Mesothelial cell of epicardium (in vitro differentiated cells): ENCODE results near the gene KIRREL3. TPM values are rescaled to one million over a fixed set of nuclear protein-coding genes. Genes with fewer than 3 reads are reported as not detected.

ENCODE experiments used
- DNase-seq, 2 experiments: peaks; one replicate each; pipeline ENCODE4 v3.0.0; 2021; ENCODE audit warnings: low spot score in 2 of 2; ENCODE audit not compliant: unreplicated experiment in 2 of 2
- H3K27ac Mint-ChIP-seq: 2 replicates; pipeline ENCODE4 v1.8.0; 2021; ENCODE audit warnings: mixed read lengths
- H3K27me3 Mint-ChIP-seq: 2 replicates; pipeline ENCODE4 v1.8.0; 2021; ENCODE audit warnings: low read depth, mixed read lengths
- H3K36me3 Mint-ChIP-seq: 2 replicates; pipeline ENCODE4 v1.8.0; 2021; ENCODE audit warnings: mixed read lengths
- H3K4me1 Mint-ChIP-seq: 2 replicates; pipeline ENCODE4 v1.8.0; 2021; ENCODE audit warnings: mixed read lengths
- H3K4me3 Mint-ChIP-seq: 2 replicates; pipeline ENCODE4 v1.8.0; 2021; ENCODE audit warnings: mild to moderate bottlenecking, moderate library complexity, mixed read lengths
- H3K9me3 Mint-ChIP-seq: 2 replicates; pipeline ENCODE4 v1.8.0; 2021; ENCODE audit warnings: mixed read lengths
- CTCF ChIP-seq: fragments of 200-600 bp; sonication (generic); IDR thresholded peaks from one replicate; pipeline ENCODE4 v1.5.0; 2021; ENCODE audit warnings: antibody characterized with exemption; ENCODE audit not compliant: unreplicated experiment
- total RNA-seq: library from RNA; stranded (reverse); gene quantifications from 3 replicates; pipeline ENCODE4 v1.2.1, GENCODE V29; 2021

KIRREL3 gene
- total RNA-seq, 1 donor from 2014 or later: 0.31 TPM

GRCh38 chr11:126819194-126819593, 181.4 kb downstream of the KIRREL3 start:
- peaks cover 6% of the 10 kb centered on the region for H3K4me1 Mint-ChIP-seq
- DNase-seq: no peak
- H3K9me3 Mint-ChIP-seq: no peaks in the 10 kb centered on the region
- H3K27me3 Mint-ChIP-seq: peaks cover 36% of the 10 kb centered on the region
- no peak for TF ChIP-seq CTCF
- H3K36me3 Mint-ChIP-seq: no peaks in the 10 kb centered on the region
- no peak overlapping the region for H3K4me3 Mint-ChIP-seq
- no peak overlapping the region for H3K27ac Mint-ChIP-seq

- Mint-ChIP-seq H3K9me3 (no peaks in the 10 kb centered on the region), H3K4me3 (no peak overlapping the region), H3K4me1 (peaks cover 6% of the 10 kb centered on the region), H3K27me3 (peaks cover 38% of the 10 kb centered on the region), H3K27ac (no peak overlapping the region), H3K36me3 (no peaks in the 10 kb centered on the region)
- no peak for DNase-seq
- TF ChIP-seq CTCF: no peak
Observed at GRCh38 chr11:126817523-126818450, 182.8 kb downstream of the KIRREL3 start.

- peaks cover 40% of the 10 kb centered on the region for H3K27me3 Mint-ChIP-seq
- no peaks in the 10 kb centered on the region for H3K9me3 Mint-ChIP-seq
- H3K4me1 Mint-ChIP-seq: peaks cover 6% of the 10 kb centered on the region
- no peaks in the 10 kb centered on the region for H3K36me3 Mint-ChIP-seq
- H3K27ac Mint-ChIP-seq: no peak overlapping the region
- no peak for DNase-seq
- no peak for TF ChIP-seq CTCF
- no peak overlapping the region for H3K4me3 Mint-ChIP-seq
Observed at GRCh38 chr11:126817096-126817495, 183.5 kb downstream of the KIRREL3 start.

- H3K27ac Mint-ChIP-seq: no peak overlapping the region
- H3K9me3 Mint-ChIP-seq: no peaks in the 10 kb centered on the region
- no peak for TF ChIP-seq CTCF
- DNase-seq: no peak
- H3K4me1 Mint-ChIP-seq: peaks cover 6% of the 10 kb centered on the region
- no peak overlapping the region for H3K4me3 Mint-ChIP-seq
- peaks cover 40% of the 10 kb centered on the region for H3K27me3 Mint-ChIP-seq
- H3K36me3 Mint-ChIP-seq: no peaks in the 10 kb centered on the region
Observed at GRCh38 chr11:126816645-126817044, 183.9 kb downstream of the KIRREL3 start.

- Mint-ChIP-seq H3K27ac (no peak overlapping the region), H3K9me3 (no peaks in the 10 kb centered on the region), H3K4me1 (peaks cover 1% of the 10 kb centered on the region), H3K27me3 (peaks cover 43% of the 10 kb centered on the region), H3K4me3 (no peak overlapping the region), H3K36me3 (no peaks in the 10 kb centered on the region)
- no peak for DNase-seq
- no peak for TF ChIP-seq CTCF
Observed at GRCh38 chr11:126815111-126815510, 185.5 kb downstream of the KIRREL3 start.
